Measurements from ENCODE around the gene TMIGD3. TPM values are rescaled to one million over a fixed set of nuclear protein-coding genes. Genes with fewer than 3 reads are reported as not detected.

Gene TMIGD3
- polyA plus RNA-seq, 4 donors: 0.72 to 6.2 (median 2.4) TPM

DNA sequence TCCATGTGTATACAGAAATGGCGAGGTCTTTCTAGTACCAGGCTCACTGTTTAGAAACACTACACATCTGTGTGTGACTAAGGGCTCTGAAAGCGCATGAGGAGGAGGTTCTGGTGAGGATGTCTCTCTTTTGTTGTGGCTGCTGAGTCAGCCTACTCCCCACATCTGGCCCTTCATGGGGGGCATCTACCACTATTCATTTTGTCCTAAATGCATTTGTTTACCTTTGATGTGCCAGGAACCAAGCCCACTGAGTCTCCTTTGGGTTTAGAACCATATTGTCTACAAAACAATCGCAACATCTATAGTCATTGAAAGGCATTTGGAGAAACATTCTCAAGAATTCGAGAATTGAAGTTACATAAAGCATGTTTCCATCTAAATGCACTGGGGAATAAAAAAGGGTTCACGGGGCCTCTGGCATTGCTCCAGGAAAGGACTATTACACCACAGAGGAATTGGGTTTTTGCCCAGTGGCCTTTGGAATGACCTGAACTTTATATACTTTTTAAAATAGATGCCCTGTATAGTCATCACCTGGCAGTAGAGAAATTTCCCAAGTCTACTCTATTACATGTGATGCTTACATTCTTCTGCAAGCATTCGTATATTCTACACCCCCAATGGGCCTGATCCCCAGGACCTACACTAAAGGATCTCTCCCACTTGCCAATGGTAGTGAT is 35.1 kb upstream of the TMIGD3 start:
- WGBS, 3 donors: 42 to 69% (median 47%) methylated on average over 6 of the region's 6 CpGs
- Histone ChIP-seq H3K27ac (ENCODE audit: low read depth in 1 of 3, low read length in 2 of 3) (no peak overlapping the region), H3K36me3 (ENCODE audit: control insufficient read depth in 3 of 3, insufficient read depth in 2 of 3, low read depth in 1 of 3, low read length in 3 of 3) (no peaks in the 10 kb centered on the region), H3K4me1 (ENCODE audit: control insufficient read depth in 3 of 3, insufficient read depth in 2 of 3, low read depth in 1 of 3, low read length in 2 of 3) (peaks cover 0 to 20% (median 0%) of the 10 kb centered on the region in 3 donors), H3K9me3 (ENCODE audit: control insufficient read depth in 2 of 2, insufficient read depth in 1 of 2, low read depth in 1 of 2, low read length in 1 of 2) (no peaks in the 10 kb centered on the region), H3K27me3 (ENCODE audit: control insufficient read depth in 3 of 3, insufficient read depth in 3 of 3, low read length in 3 of 3) (no peaks in the 10 kb centered on the region), H3K4me3 (ENCODE audit: low read depth in 1 of 3, low read length in 3 of 3) (no peak overlapping the region)
- FAIRE-seq (no peak), DNase-seq (peak; percentile 70 to 83)

DNA sequence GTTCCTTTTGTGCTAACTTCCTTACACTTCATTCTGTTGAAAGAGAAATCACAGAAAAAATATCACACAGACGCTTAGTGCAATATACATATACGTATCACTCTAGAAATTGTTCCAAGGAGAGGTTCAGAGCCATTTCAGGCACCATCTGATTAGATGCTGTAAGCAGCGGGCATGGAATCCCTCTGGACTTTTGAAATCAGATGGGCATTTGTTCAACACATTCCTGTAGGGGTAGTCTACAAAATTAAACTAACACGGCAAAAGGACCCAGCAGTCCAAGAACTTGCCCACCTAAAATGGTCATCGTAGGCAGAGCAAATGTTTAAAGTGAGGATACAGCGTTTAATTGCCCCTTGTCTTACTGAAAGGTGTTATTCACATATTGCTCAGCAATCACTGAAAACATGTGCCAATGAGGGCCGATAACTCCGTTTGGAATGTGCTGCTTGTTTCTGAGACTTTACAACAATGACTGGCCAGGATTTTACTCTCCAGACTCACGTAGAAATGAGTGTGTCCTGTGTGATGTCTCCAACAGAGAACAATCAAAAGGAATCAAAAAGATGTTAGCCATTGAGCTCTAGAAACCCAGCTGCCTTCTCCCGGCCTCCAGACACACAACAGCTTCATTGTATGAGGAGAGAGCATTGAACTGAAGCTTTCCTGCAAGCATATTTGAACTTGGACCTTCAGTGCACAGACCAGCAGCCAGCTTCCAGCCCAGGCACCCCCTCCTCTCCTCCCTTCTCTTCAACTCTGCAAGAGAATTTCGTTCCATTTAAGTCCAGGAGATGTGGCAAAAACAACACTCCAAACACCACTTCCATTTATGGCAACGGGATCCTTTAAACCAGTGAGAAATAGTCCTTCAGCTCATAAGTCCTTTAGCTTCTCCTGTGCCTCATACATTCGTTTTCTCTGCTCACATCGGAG is 32.1 kb upstream of the TMIGD3 start:
- Histone ChIP-seq H3K27me3 (ENCODE audit: control insufficient read depth in 3 of 3, insufficient read depth in 3 of 3, low read length in 3 of 3) (no peaks in the 10 kb centered on the region), H3K27ac (ENCODE audit: low read depth in 1 of 3, low read length in 2 of 3) (peak overlapping the region in 2 of 3 donors; percentile 15 to 46), H3K4me3 (ENCODE audit: low read depth in 1 of 3, low read length in 3 of 3) (no peak overlapping the region), H3K4me1 (ENCODE audit: control insufficient read depth in 3 of 3, insufficient read depth in 2 of 3, low read depth in 1 of 3, low read length in 2 of 3) (peaks cover 0 to 20% (median 0%) of the 10 kb centered on the region in 3 donors), H3K9me3 (ENCODE audit: control insufficient read depth in 2 of 2, insufficient read depth in 1 of 2, low read depth in 1 of 2, low read length in 1 of 2) (no peaks in the 10 kb centered on the region), H3K36me3 (ENCODE audit: control insufficient read depth in 3 of 3, insufficient read depth in 2 of 3, low read depth in 1 of 3, low read length in 3 of 3) (no peaks in the 10 kb centered on the region)
- peak; percentile 47 to 77 for DNase-seq
- 20 to 54% (median 42%) methylated on average over 14 of the region's 14 CpGs for WGBS, 3 donors
- FAIRE-seq: no peak

DNA sequence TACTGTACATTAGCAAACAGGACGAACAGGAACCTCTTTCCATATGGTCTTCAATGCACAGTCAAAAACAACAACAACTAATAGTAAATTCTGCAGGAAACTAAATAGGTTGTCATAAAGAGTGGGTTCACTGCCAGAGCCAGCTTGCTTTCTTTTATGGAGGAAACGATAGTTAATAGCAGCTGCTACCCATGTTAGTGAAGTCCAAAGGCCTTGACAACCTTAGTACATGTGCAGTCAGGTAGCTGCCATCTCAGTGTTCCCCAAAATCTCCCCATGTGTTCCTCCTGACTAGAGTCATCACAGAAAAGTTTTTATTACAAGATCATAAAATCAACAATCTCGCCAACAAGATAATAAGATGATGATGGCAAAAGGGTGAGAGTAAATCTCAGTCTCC is 16.6 kb upstream of the TMIGD3 start:
- Histone ChIP-seq H3K36me3 (ENCODE audit: control insufficient read depth in 3 of 3, insufficient read depth in 2 of 3, low read depth in 1 of 3, low read length in 3 of 3) (no peaks in the 10 kb centered on the region), H3K4me3 (ENCODE audit: low read depth in 1 of 3, low read length in 3 of 3) (no peak overlapping the region), H3K4me1 (ENCODE audit: control insufficient read depth in 3 of 3, insufficient read depth in 2 of 3, low read depth in 1 of 3, low read length in 2 of 3) (peaks cover 0 to 8% (median 0%) of the 10 kb centered on the region in 3 donors), H3K27ac (ENCODE audit: low read depth in 1 of 3, low read length in 2 of 3) (no peak overlapping the region), H3K9me3 (ENCODE audit: control insufficient read depth in 2 of 2, insufficient read depth in 1 of 2, low read depth in 1 of 2, low read length in 1 of 2) (peaks cover 0 to 4% of the 10 kb centered on the region in 2 donors), H3K27me3 (ENCODE audit: control insufficient read depth in 3 of 3, insufficient read depth in 3 of 3, low read length in 3 of 3) (peaks cover 0 to 9% (median 0%) of the 10 kb centered on the region in 3 donors)
- peak; percentile 53 to 63 for DNase-seq
- FAIRE-seq: no peak
- 26 to 65% (median 47%) methylated on average over 3 of the region's 3 CpGs for WGBS, 3 donors

DNA sequence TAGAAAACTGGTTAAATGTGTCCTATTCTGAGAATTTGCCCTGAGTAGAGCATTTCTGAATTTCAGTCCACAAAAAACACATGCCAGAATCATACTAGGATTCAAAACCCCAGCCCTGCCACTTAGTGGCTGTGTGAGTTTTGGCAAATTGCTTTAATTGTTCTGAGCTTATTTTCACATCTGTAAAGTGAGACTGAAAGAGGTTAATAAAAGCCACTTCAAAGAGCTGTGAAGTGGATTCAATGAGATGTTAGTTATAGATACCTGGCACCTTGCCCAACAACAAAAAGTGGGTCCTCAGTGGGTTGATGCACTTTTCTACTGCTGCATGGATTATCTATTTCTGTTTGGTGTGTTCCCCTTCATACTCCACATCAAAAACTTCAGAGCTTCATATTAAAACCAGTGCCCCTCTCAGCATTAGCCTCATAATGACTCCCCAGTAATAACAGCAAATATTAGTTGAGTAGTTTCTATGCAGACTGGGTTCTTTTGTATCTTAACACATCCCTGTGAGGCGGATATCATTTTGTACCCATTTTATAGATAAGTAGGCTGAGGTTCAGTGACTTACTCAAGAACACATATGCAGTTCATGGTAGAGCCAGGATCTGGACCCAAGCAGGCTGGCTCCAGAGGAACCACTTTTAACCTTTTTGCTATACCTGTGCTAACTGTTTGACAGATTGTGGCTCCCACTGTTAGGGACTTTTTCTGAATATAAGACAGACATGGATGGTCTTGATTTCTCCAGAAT is 14.2 kb upstream of the TMIGD3 start:
- no peak overlapping the region for H3K27ac ChIP-seq (ENCODE audit: low read depth in 1 of 3, low read length in 2 of 3)
- H3K36me3 ChIP-seq (ENCODE audit: control insufficient read depth in 3 of 3, insufficient read depth in 2 of 3, low read depth in 1 of 3, low read length in 3 of 3): no peaks in the 10 kb centered on the region
- peaks cover 0 to 9% (median 0%) of the 10 kb centered on the region in 3 donors for H3K27me3 ChIP-seq (ENCODE audit: control insufficient read depth in 3 of 3, insufficient read depth in 3 of 3, low read length in 3 of 3)
- DNase-seq (no peak), FAIRE-seq (no peak)
- no peak overlapping the region for H3K4me3 ChIP-seq (ENCODE audit: low read depth in 1 of 3, low read length in 3 of 3)
- no peaks in the 10 kb centered on the region for H3K9me3 ChIP-seq (ENCODE audit: control insufficient read depth in 2 of 2, insufficient read depth in 1 of 2, low read depth in 1 of 2, low read length in 1 of 2)
- WGBS, 3 donors: 89 to 100% (median 96%) methylated on average over 1 of the region's 1 CpG
- peaks cover 0 to 17% (median 0%) of the 10 kb centered on the region in 3 donors for H3K4me1 ChIP-seq (ENCODE audit: control insufficient read depth in 3 of 3, insufficient read depth in 2 of 3, low read depth in 1 of 3, low read length in 2 of 3)

DNA sequence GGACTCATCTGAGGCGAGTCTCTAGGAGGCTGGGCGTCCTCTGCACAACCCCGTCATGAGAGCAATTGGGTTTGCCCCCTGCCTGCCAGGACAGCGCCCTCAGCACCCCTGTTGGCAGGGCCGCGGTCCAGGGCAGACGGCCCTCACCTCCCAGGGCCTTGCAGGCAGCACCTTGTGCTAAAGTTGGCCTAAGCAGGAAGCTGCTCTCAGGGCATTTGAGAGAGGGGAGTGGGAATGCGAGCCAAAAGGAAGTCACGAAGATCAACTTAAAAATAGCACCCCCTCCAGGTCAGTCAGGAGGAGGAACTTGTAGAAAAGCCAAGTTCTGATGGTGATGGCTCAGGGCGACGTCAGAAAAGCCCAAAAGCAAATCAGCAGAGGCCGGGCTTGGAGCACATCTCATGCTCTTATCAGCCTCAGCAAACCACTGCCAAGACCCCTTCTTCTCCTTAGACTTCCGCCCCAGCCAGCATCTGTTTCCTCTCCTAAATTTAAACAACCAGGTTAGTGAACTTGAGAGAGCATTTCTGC is 12.6 kb upstream of the TMIGD3 start:
- Histone ChIP-seq H3K9me3 (ENCODE audit: control insufficient read depth in 2 of 2, insufficient read depth in 1 of 2, low read depth in 1 of 2, low read length in 1 of 2) (no peaks in the 10 kb centered on the region), H3K27ac (ENCODE audit: low read depth in 1 of 3, low read length in 2 of 3) (peak overlapping the region in 2 of 3 donors; percentile 40 to 70), H3K27me3 (ENCODE audit: control insufficient read depth in 3 of 3, insufficient read depth in 3 of 3, low read length in 3 of 3) (peaks cover 0 to 9% (median 0%) of the 10 kb centered on the region in 3 donors), H3K4me3 (ENCODE audit: low read depth in 1 of 3, low read length in 3 of 3) (peak overlapping the region in 1 of 3 donors; percentile 20), H3K36me3 (ENCODE audit: control insufficient read depth in 3 of 3, insufficient read depth in 2 of 3, low read depth in 1 of 3, low read length in 3 of 3) (no peaks in the 10 kb centered on the region), H3K4me1 (ENCODE audit: control insufficient read depth in 3 of 3, insufficient read depth in 2 of 3, low read depth in 1 of 3, low read length in 2 of 3) (peaks cover 0 to 24% (median 0%) of the 10 kb centered on the region in 3 donors)
- DNase-seq (peak in 1 of 2 donors; percentile 24), FAIRE-seq (no peak)
- WGBS, 3 donors: 26 to 69% (median 57%) methylated on average over 13 of the region's 13 CpGs

DNA sequence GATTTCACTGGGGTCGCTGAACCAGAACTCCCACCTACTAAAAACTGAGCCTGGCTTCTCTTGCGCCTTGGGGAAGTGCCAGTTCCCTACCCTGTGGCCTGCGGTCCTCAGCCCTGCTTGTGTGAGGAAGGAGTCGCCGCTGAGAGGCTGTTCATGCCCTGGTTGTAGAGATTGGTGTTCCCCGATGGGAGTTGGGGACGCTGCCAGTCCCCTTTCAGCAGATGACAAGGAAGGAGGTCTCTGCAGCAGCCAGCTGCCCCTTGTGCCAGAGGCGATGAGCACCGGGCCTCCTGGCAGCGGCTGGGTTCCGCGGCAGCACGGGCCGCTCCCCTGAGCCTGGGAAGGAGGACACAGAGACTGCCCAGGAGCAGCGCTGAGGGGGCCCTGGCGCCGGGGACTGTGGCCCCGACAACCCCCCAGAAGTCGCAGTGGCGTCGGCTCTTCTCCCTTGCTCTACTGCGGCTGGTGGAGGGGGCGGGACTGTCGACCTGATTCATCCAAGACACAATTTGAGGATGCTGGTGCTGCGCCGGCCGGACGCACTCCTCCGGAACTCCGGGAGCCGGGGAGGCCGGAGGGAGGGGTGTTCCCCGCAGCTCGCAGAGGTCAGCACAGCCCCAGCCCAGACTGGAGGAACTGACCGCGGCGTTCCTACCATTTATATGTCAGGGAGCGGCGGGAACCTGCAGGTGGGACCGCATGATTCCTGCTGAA is 12.0 kb upstream of the TMIGD3 start:
- Histone ChIP-seq H3K9me3 (ENCODE audit: control insufficient read depth in 2 of 2, insufficient read depth in 1 of 2, low read depth in 1 of 2, low read length in 1 of 2) (no peaks in the 10 kb centered on the region), H3K27me3 (ENCODE audit: control insufficient read depth in 3 of 3, insufficient read depth in 3 of 3, low read length in 3 of 3) (peaks cover 0 to 9% (median 0%) of the 10 kb centered on the region in 3 donors), H3K4me1 (ENCODE audit: control insufficient read depth in 3 of 3, insufficient read depth in 2 of 3, low read depth in 1 of 3, low read length in 2 of 3) (peaks cover 0 to 28% (median 0%) of the 10 kb centered on the region in 3 donors), H3K27ac (ENCODE audit: low read depth in 1 of 3, low read length in 2 of 3) (peak overlapping the region in 2 of 3 donors; percentile 32 to 70), H3K4me3 (ENCODE audit: low read depth in 1 of 3, low read length in 3 of 3) (peak overlapping the region in 2 of 3 donors; percentile 6 to 20), H3K36me3 (ENCODE audit: control insufficient read depth in 3 of 3, insufficient read depth in 2 of 3, low read depth in 1 of 3, low read length in 3 of 3) (no peaks in the 10 kb centered on the region)
- no peak for FAIRE-seq
- 28 to 64% (median 64%) methylated on average over 31 to 40 of the region's 40 CpGs for WGBS, 3 donors
- no peak for DNase-seq

DNA sequence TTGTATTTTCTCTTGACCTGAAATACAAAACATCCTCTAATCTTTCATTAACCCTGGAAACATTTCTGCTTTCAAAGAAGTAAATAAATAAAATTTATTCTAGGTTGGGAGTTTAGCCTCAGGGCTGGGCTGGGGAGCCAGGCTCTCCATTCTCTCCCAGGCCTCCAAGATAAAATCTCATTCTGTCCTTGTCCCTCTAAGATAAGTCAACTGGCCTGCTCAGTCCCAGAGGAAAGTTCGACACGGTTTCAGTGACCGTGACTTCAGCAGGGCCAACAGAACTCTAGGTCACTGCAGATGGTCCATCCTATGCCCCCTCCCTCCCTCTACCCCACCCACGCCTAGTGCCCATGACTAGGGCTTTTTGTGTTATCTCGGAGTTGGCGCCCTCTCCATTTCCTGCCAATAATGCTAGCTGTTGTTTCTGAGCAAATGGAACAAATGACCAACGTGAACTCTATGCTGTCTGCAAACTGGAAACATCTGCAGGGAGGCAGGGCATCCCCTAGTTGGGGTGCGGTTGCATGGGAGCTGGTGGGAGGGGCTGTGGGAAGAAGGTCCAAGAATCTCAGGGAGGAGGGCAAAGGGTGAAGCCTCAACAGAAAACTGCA is 10.1 kb upstream of the TMIGD3 start:
- WGBS, 3 donors: 62 to 68% (median 63%) methylated on average over 8 of the region's 8 CpGs
- H3K4me3 ChIP-seq (ENCODE audit: low read depth in 1 of 3, low read length in 3 of 3): no peak overlapping the region
- no peaks in the 10 kb centered on the region for H3K36me3 ChIP-seq (ENCODE audit: control insufficient read depth in 3 of 3, insufficient read depth in 2 of 3, low read depth in 1 of 3, low read length in 3 of 3)
- H3K4me1 ChIP-seq (ENCODE audit: control insufficient read depth in 3 of 3, insufficient read depth in 2 of 3, low read depth in 1 of 3, low read length in 2 of 3): peaks cover 0 to 40% (median 4%) of the 10 kb centered on the region in 3 donors
- FAIRE-seq: no peak
- H3K9me3 ChIP-seq (ENCODE audit: control insufficient read depth in 2 of 2, insufficient read depth in 1 of 2, low read depth in 1 of 2, low read length in 1 of 2): no peaks in the 10 kb centered on the region
- H3K27me3 ChIP-seq (ENCODE audit: control insufficient read depth in 3 of 3, insufficient read depth in 3 of 3, low read length in 3 of 3): peaks cover 0 to 9% (median 0%) of the 10 kb centered on the region in 3 donors
- peak overlapping the region in 1 of 3 donors; percentile 56 for H3K27ac ChIP-seq (ENCODE audit: low read depth in 1 of 3, low read length in 2 of 3)
- no peak for DNase-seq
